SHP77 treated with DMSO at 0.1 percent for 48 hours (cell line): ENCODE data around the gene FRMD6.
A peak's percentile ranks its signal among the peaks of the same experiment; 100 is the strongest.
"Not testable (repeated sequence)": the region's sequence is repeated elsewhere in the genome, so short reads cannot be mapped to it uniquely, and the experiment has no call there.

Experiments
- DNase-seq: peaks from one replicate; lab custom pipeline; 2025; lab: John Stamatoyannopoulos, UW

FRMD6 gene

GRCh38 chr14:51630987-51631386 is 20.7 kb upstream of the FRMD6 start:
- DNase-seq = no peak

- not testable (repeated sequence) for DNase-seq
These were observed 18.4 kb upstream of the FRMD6 start for GRCh38 chr14:51633298-51633697.

GRCh38 chr14:51636109-51636508 is 15.6 kb upstream of the FRMD6 start:
- DNase-seq = no peak

GRCh38 chr14:51638071-51638944 is 13.4 kb upstream of the FRMD6 start:
- DNase-seq = no peak

- DNase-seq = no peak
These were observed 11.9 kb upstream of the FRMD6 start for GRCh38 chr14:51639668-51640316.

- DNase-seq = no peak
These were observed 8.6 kb upstream of the FRMD6 start for GRCh38 chr14:51643140-51643539.

- no peak for DNase-seq
These were observed 7.3 kb upstream of the FRMD6 start for GRCh38 chr14:51644217-51644933.

GRCh38 chr14:51648296-51648695 is 3.4 kb upstream of the FRMD6 start:
- no peak for DNase-seq

GRCh38 chr14:51650716-51651387 is 858 bp upstream of the FRMD6 start:
- no peak for DNase-seq

GRCh38 chr14:51652168-51653078 is 713 bp downstream of the FRMD6 start:
- peak; percentile 13 for DNase-seq

GRCh38 chr14:51653079-51653774 is 1.5 kb downstream of the FRMD6 start:
- DNase-seq = no peak

- DNase-seq = no peak
These were observed 2.2 kb downstream of the FRMD6 start for GRCh38 chr14:51653775-51654532.

- DNase-seq = no peak
These were observed 2.8 kb downstream of the FRMD6 start for GRCh38 chr14:51654533-51654845.

GRCh38 chr14:51657762-51658161 is 6.1 kb downstream of the FRMD6 start:
- no peak for DNase-seq

- no peak for DNase-seq
These were observed 6.9 kb downstream of the FRMD6 start for GRCh38 chr14:51658441-51659173.

- DNase-seq = no peak
These were observed 9.0 kb downstream of the FRMD6 start for GRCh38 chr14:51660741-51661140.

GRCh38 chr14:51661504-51661903 is 9.8 kb downstream of the FRMD6 start:
- DNase-seq = no peak

GRCh38 chr14:51663783-51664326 is 12.1 kb downstream of the FRMD6 start:
- DNase-seq = no peak

- DNase-seq = no peak
These were observed 14.4 kb downstream of the FRMD6 start for GRCh38 chr14:51666070-51666469.
